Hematopoietic multipotent progenitor cell treated with erythropoietin and hydrocortisone succinate and interleukin-3 and kit ligand, for 8 days (in vitro differentiated cells): Measurements from ENCODE around the gene ACADVL.
"Not testable (repeated sequence)": the region's sequence is repeated elsewhere in the genome, so short reads cannot be mapped to it uniquely, and the experiment has no call there.

Source experiments
- DNase-seq: peaks from one replicate; pipeline ENCODE4 v3.0.0-alpha.2; 2015

ACADVL gene

GRCh38 chr17:7219812-7220592 lies at the start of gene ACADVL, which contains the start of gene DLG4:
Gene ACADVL, plus strand, starts transcription at chr17:7219938. Its CDS starts 47 bp downstream, at chr17:7219985.
Gene DLG4, minus strand, starts transcription at chr17:7219836.
- peak; percentile 85 for DNase-seq

DNA sequence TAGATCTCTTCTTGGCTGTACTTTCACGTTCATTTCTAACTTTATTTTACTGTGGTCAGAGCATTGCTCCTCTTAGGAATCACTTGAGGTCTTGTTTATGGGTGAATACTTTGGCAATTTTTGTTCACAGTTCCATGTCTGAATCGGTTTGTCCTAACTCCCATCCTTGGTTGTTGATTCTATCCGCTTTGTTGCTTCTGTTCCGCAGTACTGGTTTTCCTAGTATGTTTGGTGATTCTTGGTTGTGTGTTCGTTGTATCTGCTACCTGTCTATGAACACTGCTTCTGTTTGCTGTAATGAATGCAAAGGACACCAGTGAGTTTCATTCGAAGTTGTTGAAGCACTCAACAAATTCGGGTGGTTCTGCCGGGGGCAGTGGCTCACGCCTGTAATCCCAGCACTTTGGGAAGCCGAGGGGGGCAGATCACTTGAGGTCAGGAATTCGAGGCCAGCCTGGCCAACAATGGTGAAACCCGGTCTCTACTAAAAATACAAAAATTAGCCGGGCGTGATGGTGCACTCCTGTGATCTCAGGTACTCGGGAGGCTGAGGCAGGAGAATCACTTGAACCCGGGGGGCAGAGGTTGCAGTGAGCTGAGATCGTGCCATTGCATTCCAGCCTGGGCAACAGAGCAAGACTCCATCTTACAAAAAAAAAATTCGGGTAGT lies 47.1 kb upstream of the ACADVL start:
- DNase-seq, result not testable (repeated sequence)

DNA sequence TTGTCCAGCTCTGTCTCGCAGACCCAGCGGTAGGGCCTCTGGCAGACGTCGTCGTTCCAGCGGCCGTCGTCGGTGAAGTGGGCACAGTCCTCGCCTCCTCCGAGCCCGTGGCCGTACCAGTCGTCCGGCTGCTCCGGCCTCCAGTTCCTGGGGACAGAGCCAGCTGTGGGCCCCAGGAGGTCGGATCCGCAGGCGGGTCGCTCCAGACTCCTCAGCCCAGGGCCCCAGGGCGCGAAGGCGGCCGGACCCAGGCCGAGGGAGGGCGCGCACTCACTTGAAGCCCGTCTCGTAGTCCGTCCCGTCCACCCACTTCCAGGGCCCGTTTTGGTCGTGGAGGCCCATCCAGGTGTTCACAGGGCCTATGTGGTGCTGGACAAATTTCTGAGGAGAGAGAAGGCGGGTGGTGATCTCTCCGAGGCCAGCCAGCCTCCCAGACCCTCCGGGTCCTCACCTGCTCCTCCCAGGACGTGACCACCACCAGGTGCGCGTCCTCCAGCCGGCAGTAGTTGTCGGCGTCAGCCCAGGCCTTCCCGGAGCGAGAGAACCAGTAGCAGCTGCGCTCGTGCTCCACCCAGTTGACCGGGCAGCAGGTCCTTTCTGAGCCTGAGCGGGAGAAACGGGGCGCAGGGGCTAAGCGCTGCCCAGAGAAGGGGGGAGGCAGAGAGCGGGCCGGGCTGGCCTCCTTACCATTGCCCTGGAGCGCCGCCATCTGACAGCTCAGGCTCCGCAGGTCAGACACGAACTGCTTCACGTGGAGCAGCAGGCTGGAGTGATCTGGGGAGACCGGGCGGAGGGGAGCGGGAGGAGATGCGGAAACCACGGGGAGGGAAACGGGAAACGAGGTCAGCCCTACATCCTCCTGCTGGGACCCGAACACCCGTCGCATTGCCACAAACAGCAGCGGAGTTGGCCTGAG lies 45.8 kb upstream of the ACADVL start:
- DNase-seq, result peak; percentile 70

- DNase-seq, result no peak
Measured at GRCh38 chr17:7174603-7175326, 45.0 kb upstream of the ACADVL start.

DNA sequence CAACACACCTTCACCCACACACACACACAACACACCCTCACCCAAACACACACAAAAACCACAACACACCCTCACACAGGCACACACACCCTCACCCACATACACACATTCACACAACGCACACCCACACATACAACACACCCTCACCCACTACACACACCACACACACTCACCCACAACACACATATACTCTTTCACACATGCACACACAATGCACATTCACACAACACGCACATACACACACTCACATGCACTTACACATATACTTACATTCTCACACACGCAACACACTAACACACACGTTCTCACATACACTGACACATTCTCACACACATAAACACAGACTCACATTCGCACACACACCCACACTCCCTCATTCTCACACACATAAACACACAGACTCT lies 44.4 kb upstream of the ACADVL start:
- no peak for DNase-seq

DNA sequence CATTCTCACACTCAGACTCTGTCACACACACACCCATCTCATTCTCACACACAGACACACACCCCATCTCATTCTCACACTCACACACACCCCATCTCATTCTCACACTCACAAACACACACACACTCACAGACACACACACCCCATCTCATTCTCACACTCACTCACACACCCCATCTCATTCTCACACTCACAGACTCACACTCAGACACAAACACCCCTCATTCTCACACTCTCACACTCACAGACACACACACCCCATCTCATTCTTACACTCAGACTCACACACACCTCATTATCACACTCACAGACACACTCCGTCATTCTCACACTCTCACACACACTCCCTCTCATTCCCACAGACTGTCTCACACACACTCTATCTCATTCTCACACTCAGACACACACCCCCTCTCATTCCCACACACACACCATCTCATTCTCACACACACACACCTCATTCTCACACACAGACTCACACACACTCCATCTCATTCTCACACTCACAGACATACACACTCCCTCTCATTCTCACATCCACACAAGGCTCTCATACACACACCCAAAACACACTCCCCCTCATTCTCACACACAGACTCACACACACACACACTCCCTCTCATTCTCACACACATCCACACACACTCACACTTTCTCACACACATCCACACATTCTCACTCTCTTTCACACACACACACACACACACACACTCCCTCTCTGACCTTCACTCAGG lies 43.5 kb upstream of the ACADVL start:
- no peak for DNase-seq

- no peak for DNase-seq
Measured at GRCh38 chr17:7176841-7177190, 42.9 kb upstream of the ACADVL start.

- peak; percentile 59 for DNase-seq
Measured at GRCh38 chr17:7177191-7177953, 42.4 kb upstream of the ACADVL start.

- DNase-seq, result no peak
Measured at GRCh38 chr17:7177954-7178477, 41.7 kb upstream of the ACADVL start.

DNA sequence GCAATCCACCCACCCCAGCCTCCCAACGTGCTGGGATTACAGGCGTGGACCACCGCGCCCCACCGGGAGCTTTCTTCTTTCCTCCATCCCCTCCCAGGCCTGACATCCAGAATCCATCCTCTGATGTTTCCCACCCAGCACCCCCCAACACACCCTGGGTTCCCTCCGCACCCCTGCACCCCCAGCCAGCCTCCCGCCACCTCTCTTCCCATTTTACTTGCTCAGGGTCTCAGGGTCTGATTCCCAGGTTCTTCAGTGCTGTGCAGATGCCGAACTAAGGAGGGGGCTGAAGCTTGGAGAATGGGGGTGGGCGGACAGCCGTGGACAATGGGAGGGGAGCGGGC lies 40.8 kb upstream of the ACADVL start:
- DNase-seq, result no peak

- DNase-seq, result no peak
Measured at GRCh38 chr17:7179317-7180254, 40.2 kb upstream of the ACADVL start, which contains the start of gene ASGR1. Gene ASGR1, minus strand, starts transcription at chr17:7179370. Its CDS starts 807 bp downstream, at chr17:7178563.

DNA sequence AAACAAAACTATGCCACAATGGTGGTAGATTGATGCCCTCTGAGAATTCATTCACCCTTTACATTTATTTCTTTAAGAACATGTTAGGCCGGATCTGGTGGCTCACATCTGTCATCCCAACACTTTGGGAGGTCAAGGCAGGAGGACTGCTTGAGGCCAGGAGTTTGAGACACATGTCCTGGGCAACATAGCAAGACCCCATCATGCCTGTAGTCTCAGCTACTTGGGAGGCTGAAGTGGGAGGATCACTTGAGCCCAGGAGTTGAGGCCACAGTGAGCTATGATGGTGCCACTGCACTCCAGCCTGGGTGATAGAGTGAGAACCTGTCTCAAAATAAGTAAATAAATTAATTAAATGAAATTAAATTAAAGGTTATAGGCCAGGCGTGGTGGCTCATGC lies 37.6 kb upstream of the ACADVL start:
- not testable (repeated sequence) for DNase-seq

DNA sequence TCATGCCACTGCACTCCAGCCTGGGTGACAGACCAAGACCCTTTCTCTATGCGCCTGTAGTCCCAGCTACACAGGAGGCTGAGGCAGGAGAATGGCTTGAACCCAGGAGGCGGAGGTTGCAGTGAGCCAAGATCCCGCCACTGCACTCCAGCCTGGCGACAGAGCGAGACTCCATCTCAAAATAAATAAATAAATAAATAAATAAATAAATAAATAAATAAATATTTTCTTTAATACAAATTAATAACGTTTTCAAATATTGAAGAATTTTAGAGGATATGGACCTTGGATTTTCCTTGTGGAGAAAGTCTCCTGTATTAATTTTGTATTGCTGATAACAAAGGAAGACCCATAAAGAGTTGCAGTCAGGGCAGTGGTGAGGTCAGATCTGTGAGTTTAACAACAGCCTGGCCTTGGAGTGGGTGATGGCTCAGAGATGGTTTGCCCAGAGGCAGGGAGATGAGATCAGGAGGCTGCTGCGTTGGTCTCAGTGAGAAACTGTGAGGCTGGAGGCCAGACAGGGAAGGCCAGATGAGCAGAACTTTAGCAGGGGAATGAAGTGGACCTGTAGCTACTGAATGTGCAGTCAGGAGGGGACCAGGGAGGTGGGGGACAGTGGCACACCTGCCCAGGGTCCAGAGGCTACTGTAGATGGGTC lies 36.2 kb upstream of the ACADVL start:
- DNase-seq, result no peak

DNA sequence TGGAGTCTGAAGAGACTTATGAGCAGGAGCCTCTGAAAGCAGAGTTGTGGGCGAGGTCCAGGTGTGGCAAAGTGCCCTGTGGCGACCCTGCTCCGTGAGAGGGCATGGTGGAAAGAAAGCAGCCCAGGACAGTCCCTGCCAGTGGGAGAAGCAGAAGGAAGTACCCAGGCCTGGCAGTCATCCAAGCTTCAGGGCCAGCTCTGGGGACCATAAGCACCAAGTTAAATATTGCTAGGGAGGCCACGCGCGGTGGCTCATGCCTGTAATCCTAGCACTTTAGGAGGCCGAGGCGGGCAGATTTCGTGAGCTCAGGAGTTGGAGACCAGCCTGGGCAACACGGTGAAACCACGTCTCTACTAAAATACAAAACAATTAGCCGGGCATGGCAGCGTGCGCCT lies 35.6 kb upstream of the ACADVL start:
- DNase-seq, result no peak

DNA sequence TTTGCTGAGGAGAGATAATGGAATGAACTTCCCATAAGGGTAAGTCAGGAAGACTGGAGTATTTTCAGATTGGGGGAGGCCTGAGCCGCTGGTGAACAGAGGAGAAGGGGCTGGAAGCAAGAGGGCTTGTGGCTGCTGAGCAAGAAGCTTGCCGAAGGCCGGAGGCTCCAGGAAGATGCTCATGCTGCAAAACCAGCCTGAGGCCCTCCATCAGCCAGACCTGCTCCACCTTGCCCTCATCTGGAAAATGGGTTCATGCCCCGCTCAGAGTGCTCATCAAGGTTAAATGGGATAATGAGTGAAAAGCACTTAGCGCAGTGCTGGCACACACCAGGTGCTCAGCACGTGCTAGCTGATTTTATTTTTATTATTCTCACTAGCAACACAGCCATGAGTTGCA lies 35.1 kb upstream of the ACADVL start:
- DNase-seq, result no peak

DNA sequence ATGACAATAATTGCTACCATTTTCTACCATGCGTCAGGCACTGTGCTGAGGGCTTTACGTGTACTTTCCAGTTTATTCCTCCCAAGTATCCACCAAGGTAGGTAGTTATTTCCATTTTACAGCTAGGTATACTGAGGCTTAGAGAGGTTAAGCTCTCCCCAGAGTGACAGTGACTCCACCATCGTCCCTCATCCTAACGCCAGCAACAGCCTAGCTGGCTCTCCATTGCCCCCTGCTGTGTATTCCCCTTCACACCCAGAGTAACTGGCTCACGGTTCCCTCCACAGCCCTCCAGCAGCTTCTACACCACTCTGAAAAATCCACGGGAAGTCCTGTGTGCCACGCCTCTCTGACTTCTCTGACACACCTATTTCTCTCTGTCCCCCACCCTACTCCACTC lies 33.5 kb upstream of the ACADVL start:
- DNase-seq, result peak; percentile 35

DNA sequence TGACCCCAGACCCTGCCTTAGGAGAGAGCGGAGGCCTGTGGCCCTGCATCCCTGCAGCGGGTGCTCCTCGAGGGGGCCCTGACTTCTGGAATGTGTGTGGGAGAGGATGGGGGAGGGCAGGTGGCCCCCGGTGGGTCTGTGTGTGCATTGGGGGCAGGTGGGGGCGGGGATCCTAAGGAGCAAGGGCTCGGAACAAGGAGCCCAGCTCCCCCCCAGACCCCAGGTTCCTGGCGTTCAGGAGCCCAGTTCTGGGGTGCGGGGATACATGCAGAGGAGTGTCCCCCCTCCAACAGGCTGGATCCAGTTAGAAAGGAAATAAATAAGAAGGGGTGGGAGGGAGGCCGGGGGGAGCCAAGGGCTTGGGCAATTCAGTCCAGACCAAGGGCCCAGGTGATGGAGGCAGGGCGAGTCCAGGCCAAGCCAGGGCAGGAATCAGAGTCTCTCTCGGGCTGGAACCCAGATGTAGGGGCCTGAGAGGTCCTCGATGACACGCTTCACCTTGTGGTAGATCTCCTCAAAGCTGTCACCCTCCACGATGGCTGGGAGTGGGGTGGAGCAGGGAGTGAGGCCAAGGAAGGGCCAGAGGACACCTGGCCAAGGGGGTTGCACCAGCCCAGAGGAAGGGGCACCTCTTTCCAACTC lies 29.3 kb upstream of the ACADVL start:
- no peak for DNase-seq

DNA sequence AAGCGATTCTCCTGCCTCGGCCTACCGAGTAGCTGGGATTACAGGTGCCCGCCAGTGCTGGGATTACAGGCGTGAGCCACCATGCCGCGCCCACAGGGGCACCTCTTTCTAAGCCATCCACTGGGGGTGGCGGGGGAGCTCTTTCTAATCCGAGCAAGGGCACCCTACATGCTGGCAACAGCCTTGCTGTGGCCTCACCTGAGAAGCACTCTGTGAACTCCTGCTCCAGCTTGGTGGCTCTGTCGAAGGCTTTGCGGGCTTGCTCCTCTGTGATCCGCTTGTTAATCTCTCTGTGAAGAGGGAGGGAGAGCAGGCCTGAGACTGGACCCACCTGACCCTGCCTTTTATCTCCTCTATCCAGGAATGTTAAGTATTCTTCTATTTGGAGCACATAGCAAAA lies 28.7 kb upstream of the ACADVL start:
- no peak for DNase-seq
